GM12872 (cell line): ENCODE measurements around the gene MISP.

Experiments
- CTCF ChIP-seq: IDR thresholded peaks from 3 replicates; pipeline ENCODE4 v1.5.1; 2011; ENCODE audit warnings: low read depth, mild to moderate bottlenecking, low read length, moderate library complexity; ENCODE audit not compliant: insufficient read depth

Gene MISP

GRCh38 chr19:805600-806550, 55.0 kb downstream of the MISP start:
- no peak for TF ChIP-seq CTCF

- no peak for TF ChIP-seq CTCF
These were observed 56.0 kb downstream of the MISP start for GRCh38 chr19:806815-807421.

DNA sequence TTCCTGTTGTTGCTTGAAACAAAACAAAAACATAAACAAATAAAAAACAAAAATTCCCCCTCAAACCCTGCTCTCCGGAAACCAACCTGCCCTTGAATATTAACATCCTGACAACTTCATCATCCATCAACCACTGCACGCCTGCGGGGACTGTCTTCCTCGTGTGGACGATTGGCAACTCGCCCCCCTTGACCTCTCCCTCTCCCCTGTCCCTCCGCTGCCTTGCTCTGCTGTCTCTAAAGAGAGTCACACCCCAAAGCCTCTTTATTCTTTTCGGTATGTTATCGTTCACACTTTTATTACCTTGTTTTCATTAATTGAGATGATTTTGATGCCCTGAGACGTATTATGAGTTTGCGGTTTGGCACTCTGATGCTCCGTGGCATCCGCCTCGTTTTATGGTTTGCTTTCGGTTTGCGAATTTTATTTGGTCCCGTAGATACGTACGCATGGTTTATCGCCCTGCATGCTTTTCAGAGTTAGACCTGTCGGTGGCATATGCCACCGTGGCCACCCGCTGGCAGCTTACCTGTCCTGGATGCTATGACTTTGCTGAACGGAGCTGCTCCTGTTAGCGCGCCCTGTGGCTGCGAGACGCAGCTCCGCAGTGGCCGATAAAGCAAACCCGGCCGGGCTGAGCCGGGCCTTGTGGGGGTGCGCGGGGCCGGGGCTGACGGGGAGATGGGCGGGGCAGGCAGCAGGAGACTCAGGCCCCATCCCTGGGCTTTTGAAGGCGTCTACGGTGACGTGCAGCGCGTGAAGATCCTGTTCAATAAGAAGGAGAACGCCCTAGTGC, 56.9 kb downstream of the MISP start:
- TF ChIP-seq CTCF = no peak

- TF ChIP-seq CTCF = no peak
These were observed 57.5 kb downstream of the MISP start for GRCh38 chr19:808423-808775.

GRCh38 chr19:810077-810855, 59.4 kb downstream of the MISP start:
- no peak for TF ChIP-seq CTCF

- TF ChIP-seq CTCF = no peak
These were observed 60.1 kb downstream of the MISP start for GRCh38 chr19:810883-811489.
